GM18520 (cell line): ENCODE data around the gene BMPR2.

Source experiments
- ATAC-seq: cut with Tn5 transposase; IDR thresholded peaks from one replicate; pipeline ENCODE4 v1.9.1; 2021; ENCODE audit not compliant: unreplicated experiment

The BMPR2 gene

DNA sequence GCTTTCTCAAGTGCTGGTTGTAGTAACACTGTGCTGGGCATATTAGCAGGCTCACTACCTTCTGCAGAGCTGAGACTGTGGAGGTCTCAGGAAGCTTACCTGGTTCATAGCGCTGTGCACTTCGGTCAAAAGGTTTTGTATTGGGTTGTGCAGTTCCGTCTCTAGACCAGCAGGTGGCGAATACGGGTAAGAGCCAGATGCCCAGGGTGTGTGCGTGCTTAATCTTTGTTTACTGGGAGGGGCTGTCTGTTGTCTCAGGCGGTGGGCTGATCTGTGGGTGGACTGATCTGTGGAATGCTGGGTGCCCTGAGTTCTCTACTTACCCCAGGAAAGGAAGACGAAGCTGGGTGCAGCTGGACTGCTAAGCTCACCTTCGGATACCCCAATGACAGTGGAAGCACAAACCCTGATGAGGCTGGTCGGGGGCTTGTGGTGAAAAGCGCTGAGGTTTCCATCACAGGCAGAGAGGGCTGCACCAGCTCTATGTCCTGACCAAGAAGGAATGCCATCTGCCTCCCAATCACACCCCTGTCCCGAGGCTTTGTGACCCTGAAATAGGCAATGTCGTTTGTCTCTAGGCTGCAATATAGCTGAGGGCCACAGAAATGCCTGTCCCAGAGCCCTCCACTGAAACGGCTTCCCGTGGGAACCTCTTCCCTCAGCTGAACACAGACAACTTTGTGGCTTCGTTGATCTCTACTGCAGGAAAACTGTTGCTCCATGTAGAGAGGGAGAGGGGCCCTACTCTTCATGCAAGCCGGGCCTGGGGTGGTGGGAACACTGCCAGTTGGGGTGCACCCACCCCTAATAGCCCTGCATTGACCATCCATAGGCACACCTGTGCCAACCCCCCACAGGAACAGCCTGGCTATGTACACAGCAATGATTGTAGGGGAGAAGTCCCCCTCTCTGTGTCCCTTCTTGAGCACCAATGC lies 212.8 kb downstream of the BMPR2 start:
- peak; percentile 52 for ATAC-seq

- ATAC-seq, result no peak
Measured at GRCh38 chr2:202589582-202589949, 213.4 kb downstream of the BMPR2 start.

DNA sequence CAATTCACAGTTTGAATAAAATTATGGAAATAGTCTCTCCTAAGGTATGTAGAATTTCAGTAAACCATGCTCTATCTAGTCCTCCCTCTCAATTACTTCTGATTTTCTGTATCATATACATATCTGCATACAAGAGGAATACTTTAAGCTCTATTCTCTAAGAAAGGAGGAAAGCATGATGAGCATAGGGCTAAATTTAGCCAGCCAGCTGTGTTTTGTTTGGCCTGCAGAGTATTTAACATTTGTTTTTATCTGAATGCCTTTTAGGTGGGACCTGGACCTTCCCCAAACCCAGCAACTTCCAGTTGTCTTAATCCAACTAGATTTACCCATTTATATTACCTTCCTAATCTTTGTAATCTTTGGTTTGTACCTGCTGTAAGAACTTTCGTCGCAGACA lies 216.4 kb downstream of the BMPR2 start:
- no peak for ATAC-seq

- no peak for ATAC-seq
Measured at GRCh38 chr2:202599105-202599504, 223.0 kb downstream of the BMPR2 start.

- no peak for ATAC-seq
Measured at GRCh38 chr2:202599911-202600310, 223.8 kb downstream of the BMPR2 start.

GRCh38 chr2:202604699-202605098 lies 228.6 kb downstream of the BMPR2 start:
- ATAC-seq, result no peak

DNA sequence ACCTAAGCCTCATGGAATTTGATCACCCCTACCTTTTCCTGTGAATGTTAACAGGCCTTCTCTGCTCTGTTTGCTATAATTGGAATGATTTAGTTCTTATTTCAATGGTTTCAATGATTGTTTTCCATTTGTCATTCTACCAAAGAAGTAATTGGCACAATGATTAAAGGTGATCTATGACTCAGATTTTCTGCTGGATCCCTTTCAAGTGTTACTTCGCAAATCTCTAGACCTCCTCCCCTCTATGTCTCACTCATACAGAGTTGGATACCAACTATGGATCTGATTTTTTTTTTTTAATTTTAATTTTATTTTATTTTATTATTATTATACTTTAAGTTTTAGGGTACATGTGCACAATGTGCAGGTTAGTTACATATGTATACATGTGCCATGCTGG lies 229.0 kb downstream of the BMPR2 start:
- ATAC-seq, result no peak

GRCh38 chr2:202608142-202608852 lies 232.2 kb downstream of the BMPR2 start:
- ATAC-seq, result no peak

DNA sequence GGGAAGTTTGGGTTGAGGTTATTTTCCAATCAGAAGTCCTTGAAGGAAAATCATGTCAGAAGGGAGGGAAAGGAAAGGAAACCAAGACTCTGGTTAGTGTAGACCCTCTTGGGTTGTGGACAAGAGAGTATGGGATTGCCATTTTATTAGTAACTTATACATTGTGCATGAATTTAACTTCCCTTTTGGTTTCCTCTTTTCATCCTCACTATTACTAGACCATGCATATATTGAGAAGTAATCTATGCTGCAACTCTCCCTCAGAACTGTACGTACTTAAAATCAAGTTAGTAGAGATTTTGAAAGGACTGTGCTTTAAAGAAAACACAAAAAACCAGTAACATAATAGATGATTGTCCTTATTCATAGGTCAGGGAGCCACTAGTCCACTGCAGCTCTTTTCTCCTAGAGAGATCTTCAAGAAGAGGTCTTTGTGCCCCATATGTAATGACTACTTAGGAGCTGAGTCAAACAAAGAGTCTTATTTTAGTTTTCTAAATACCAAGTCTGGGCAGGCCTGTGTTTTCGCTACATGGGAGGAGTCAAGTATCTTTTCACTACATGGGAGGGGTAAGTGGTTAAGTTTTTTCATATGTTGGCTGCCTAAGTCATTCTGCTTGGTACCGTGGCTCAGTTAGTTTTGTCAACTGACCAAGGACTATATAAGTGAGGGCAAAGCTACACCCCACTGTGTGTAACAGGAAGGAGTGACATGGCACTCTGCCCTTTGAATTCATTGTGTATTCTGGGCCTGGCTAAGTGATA lies 233.4 kb downstream of the BMPR2 start:
- peak; percentile 90 for ATAC-seq

DNA sequence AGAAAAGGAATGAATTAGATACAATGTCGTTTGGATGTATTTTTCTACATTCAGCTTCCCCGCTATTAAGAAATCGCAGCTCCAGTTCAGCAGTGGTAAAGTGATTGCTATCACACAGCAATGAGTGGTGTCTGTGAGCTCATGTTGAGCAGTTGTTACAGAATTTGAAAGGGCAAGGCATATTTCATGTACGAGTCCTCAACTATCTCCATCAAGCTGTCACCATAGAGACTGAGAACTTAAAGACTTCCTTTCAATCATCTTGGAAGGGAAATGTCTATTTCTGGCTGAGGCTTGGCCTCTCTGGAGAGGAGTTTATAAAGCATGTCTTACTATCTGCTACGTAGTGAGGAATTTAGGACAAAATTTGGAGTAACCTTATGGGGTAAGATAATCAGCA lies 234.3 kb downstream of the BMPR2 start:
- no peak for ATAC-seq

- no peak for ATAC-seq
Measured at GRCh38 chr2:202612145-202612544, 236.0 kb downstream of the BMPR2 start.

- no peak for ATAC-seq
Measured at GRCh38 chr2:202613479-202613878, 237.4 kb downstream of the BMPR2 start.
